Mononuclear cell (primary cell): Measurements from ENCODE around the gene RPL22. TPM values are rescaled to one million over a fixed set of nuclear protein-coding genes. Genes with fewer than 3 reads are reported as not detected.

Experiments used
- H3K27me3 ChIP-seq: 2 replicates; pipeline ENCODE4 v1.6.0; 2011; ENCODE audit warnings: low read length, control low read depth; ENCODE audit not compliant: insufficient read depth
- H3K4me1 ChIP-seq: 2 replicates; pipeline ENCODE4 v1.5.1; 2011; ENCODE audit warnings: mild to moderate bottlenecking, low read length, control low read depth; ENCODE audit not compliant: insufficient read depth
- H3K4me3 ChIP-seq: 2 replicates; pipeline ENCODE4 v1.5.1; 2011; ENCODE audit warnings: mild to moderate bottlenecking, low read length, moderate library complexity
- H3K9me3 ChIP-seq: 2 replicates; pipeline ENCODE4 v1.5.1; 2011; ENCODE audit warnings: low read depth, mild to moderate bottlenecking, control low read depth, low read length
- total RNA-seq: library from RNA; depleted of rRNA; stranded (reverse); fragments of >200 nt; gene quantifications from one replicate; pipeline ENCODE4 v1.2.3, GENCODE V29; 2012

The RPL22 gene
- total RNA-seq, 1 donor, result 224 TPM

GRCh38 chr1:6148497-6149241 lies 50.7 kb downstream of the RPL22 start:
- H3K9me3 ChIP-seq, result no peaks in the 10 kb centered on the region
- H3K27me3 ChIP-seq, result no peaks in the 10 kb centered on the region
- peaks cover 6% of the 10 kb centered on the region for H3K4me1 ChIP-seq
- H3K4me3 ChIP-seq, result no peak overlapping the region

GRCh38 chr1:6145864-6146410 lies 53.5 kb downstream of the RPL22 start:
- no peaks in the 10 kb centered on the region for H3K27me3 ChIP-seq
- H3K4me3 ChIP-seq, result no peak overlapping the region
- H3K9me3 ChIP-seq, result no peaks in the 10 kb centered on the region
- H3K4me1 ChIP-seq, result peaks cover 6% of the 10 kb centered on the region

- Histone ChIP-seq H3K27me3 (no peaks in the 10 kb centered on the region), H3K9me3 (no peaks in the 10 kb centered on the region), H3K4me1 (peaks cover 6% of the 10 kb centered on the region), H3K4me3 (no peak overlapping the region)
These were observed 54.0 kb downstream of the RPL22 start for GRCh38 chr1:6145396-6145750.

- H3K4me1 ChIP-seq, result peaks cover 6% of the 10 kb centered on the region
- no peaks in the 10 kb centered on the region for H3K9me3 ChIP-seq
- no peak overlapping the region for H3K4me3 ChIP-seq
These were observed 54.6 kb downstream of the RPL22 start for GRCh38 chr1:6144647-6145395.

GRCh38 chr1:6144175-6144574 lies 55.2 kb downstream of the RPL22 start:
- H3K27me3 ChIP-seq, result no peaks in the 10 kb centered on the region
- no peak overlapping the region for H3K4me3 ChIP-seq
- peaks cover 5% of the 10 kb centered on the region for H3K4me1 ChIP-seq
- H3K9me3 ChIP-seq, result no peaks in the 10 kb centered on the region

More at GRCh38 chr1:6144647-6145395, 54.6 kb downstream of the RPL22 start:
- H3K27me3 ChIP-seq, result no peaks in the 10 kb centered on the region

GRCh38 chr1:6143395-6143794 lies 56.0 kb downstream of the RPL22 start:
- H3K4me3 ChIP-seq, result no peak overlapping the region
- H3K4me1 ChIP-seq, result no peaks in the 10 kb centered on the region
- no peaks in the 10 kb centered on the region for H3K27me3 ChIP-seq
- H3K9me3 ChIP-seq, result no peaks in the 10 kb centered on the region

- Histone ChIP-seq H3K4me1 (no peaks in the 10 kb centered on the region), H3K27me3 (no peaks in the 10 kb centered on the region), H3K4me3 (no peak overlapping the region), H3K9me3 (no peaks in the 10 kb centered on the region)
These were observed 56.7 kb downstream of the RPL22 start for GRCh38 chr1:6142734-6143133.

- Histone ChIP-seq H3K4me3 (no peak overlapping the region), H3K4me1 (no peaks in the 10 kb centered on the region), H3K27me3 (no peaks in the 10 kb centered on the region), H3K9me3 (no peaks in the 10 kb centered on the region)
These were observed 57.3 kb downstream of the RPL22 start for GRCh38 chr1:6142036-6142621.

- Histone ChIP-seq H3K9me3 (no peaks in the 10 kb centered on the region), H3K27me3 (no peaks in the 10 kb centered on the region), H3K4me3 (no peak overlapping the region), H3K4me1 (no peaks in the 10 kb centered on the region)
These were observed 57.8 kb downstream of the RPL22 start for GRCh38 chr1:6141592-6141991.

GRCh38 chr1:6140413-6140812 lies 59.0 kb downstream of the RPL22 start:
- H3K4me3 ChIP-seq, result no peak overlapping the region
- H3K9me3 ChIP-seq, result no peaks in the 10 kb centered on the region
- no peaks in the 10 kb centered on the region for H3K4me1 ChIP-seq
- H3K27me3 ChIP-seq, result no peaks in the 10 kb centered on the region

GRCh38 chr1:6137758-6138157 lies 61.6 kb downstream of the RPL22 start:
- H3K4me1 ChIP-seq, result no peaks in the 10 kb centered on the region
- no peaks in the 10 kb centered on the region for H3K9me3 ChIP-seq

GRCh38 chr1:6136516-6137220 lies 62.7 kb downstream of the RPL22 start:
- Histone ChIP-seq H3K4me1 (no peaks in the 10 kb centered on the region), H3K4me3 (no peak overlapping the region), H3K9me3 (no peaks in the 10 kb centered on the region), H3K27me3 (no peaks in the 10 kb centered on the region)

More at GRCh38 chr1:6137758-6138157, 61.6 kb downstream of the RPL22 start:
- H3K27me3 ChIP-seq, result no peaks in the 10 kb centered on the region
- no peak overlapping the region for H3K4me3 ChIP-seq
